ENCODE data around the gene TNRC18.
A peak's percentile ranks its signal among the peaks of the same experiment; 100 is the strongest.
"Not testable (repeated sequence)": the region's sequence is repeated elsewhere in the genome, so short reads cannot be mapped to it uniquely, and the experiment has no call there.

TNRC18 gene

GRCh38 chr7:5423306-5423975 lies at the start of gene TNRC18:
Gene TNRC18 (minus strand): TSS chr7:5423834. CDS start chr7:5421246, 2,588 bp downstream.
- no peak for DNase-seq (ENCODE audit: low spot score)

DNA sequence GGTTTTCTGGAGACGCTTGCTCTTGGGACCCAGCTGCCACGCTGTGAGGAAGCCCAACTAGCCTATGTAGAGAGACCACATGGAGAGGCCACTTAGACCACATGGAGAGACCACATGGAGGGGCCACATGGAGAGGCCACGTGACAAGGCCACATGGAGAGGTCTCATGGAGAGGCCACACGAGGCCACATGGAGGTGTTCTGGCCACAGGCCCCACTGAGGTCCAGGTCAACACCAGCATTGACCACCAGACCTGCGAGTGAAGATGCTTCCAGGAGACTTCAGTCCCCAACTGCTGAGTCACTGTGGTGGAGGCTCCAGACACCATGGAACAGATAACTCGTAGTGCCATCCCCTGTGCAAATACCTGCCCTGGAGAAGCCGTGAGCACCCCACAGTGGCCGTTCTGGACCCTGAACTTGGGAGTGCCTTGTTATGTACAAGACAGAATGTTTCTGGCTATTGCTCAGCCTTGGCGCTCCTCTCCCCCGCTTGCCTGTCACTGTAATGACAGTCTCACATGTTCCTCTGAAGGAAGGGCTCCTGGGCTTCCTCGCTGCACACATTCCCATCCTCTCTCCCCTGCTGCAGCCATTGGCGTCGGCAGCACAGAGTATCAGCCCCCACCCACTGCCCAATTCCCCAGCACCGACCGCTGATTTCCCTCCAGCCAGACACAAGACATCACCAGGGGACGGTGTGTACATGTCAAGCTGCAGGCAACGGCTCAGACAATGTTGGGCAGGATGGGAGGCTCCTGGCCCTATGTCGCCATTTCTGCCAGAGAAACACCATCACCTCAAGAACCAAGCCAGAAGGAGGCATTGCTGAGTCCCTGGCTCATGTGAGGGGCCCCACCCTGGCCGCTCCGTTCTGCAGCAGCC lies 49.0 kb upstream of the TNRC18 start:
- DNase-seq (ENCODE audit: low spot score) = no peak

- DNase-seq (ENCODE audit: low spot score) = not testable (repeated sequence)
Measured at GRCh38 chr7:5471623-5472022, 48.0 kb upstream of the TNRC18 start.

- DNase-seq (ENCODE audit: low spot score) = no peak
Measured at GRCh38 chr7:5470816-5471215, 47.2 kb upstream of the TNRC18 start.

- DNase-seq (ENCODE audit: low spot score) = no peak
Measured at GRCh38 chr7:5470167-5470532, 46.5 kb upstream of the TNRC18 start.

GRCh38 chr7:5469375-5470166 lies 45.9 kb upstream of the TNRC18 start:
- no peak for DNase-seq (ENCODE audit: low spot score)

DNA sequence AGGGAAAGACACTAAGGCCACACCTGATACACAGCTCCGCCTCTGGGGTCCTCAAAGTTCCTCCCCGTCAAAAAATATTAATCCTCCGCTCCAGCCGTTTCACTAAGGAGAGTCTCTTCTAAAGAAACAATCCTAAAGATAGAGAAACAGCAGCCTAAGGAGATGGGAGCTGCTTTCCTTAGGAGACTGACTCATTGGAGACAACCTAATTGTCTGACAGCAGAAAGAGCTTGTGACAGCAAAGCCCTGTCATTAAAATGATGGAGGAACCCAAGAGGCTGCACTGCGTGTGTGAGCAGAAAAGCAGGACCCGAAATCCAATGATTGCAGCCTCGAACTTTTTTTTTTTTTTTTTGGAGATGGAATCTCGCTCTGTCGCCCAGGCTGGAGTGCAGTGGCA lies 44.0 kb upstream of the TNRC18 start:
- no peak for DNase-seq (ENCODE audit: low spot score)

- no peak for DNase-seq (ENCODE audit: low spot score)
Measured at GRCh38 chr7:5466551-5466950, 42.9 kb upstream of the TNRC18 start.

- DNase-seq (ENCODE audit: low spot score) = no peak
Measured at GRCh38 chr7:5463031-5463430, 39.4 kb upstream of the TNRC18 start.

- no peak for DNase-seq (ENCODE audit: low spot score)
Measured at GRCh38 chr7:5462216-5462615, 38.6 kb upstream of the TNRC18 start.

DNA sequence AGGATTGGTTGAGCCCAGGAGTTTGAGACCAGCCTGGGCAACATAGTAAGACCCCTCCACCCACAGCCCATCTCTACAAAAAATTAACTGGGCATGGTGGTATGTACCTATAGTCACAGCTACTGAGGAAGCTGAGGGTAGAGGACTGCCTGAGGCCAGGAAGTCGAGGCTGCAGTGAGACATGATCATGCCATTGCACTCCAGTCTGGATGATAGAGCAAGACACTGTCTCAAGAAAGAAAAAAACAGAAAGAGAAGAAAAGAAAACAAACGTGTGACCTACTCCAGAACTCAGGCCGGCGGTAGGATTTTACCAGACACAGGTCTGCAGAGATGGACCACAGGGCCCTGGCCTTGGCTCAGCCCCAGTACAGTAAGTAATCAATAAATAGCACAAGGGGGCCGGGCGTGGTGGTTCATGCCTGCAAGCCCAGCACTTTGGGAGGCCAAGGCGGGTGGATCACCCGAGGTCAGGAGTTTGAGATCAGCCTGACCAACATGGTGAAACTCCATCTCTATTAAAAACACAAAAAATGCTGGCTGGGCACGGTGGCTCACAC lies 35.4 kb upstream of the TNRC18 start:
- DNase-seq (ENCODE audit: low spot score) = no peak

DNA sequence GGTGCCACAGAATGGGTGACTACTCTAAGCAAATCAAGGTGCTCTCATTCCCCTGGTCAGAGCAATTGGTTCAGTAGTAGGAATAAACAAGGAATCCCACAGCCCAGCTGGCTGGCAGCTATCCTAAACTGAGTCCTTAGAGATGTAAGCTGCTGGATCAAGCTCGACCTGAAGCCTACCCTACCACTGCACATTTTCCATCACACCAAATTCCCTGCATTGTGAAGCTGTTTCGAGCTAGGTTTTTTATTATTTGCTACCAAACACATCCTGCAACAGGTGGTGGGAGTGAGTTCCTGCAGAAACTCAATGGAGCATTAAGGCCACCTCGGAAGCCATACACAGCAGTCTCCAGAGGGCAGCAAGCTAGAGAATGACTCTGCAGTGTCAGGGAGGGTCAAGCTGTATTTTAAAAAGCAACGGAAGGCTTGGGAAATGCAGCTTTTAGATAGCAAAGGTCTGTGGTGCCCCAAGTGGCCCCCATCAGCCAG lies 33.7 kb upstream of the TNRC18 start:
- DNase-seq (ENCODE audit: low spot score) = no peak

GRCh38 chr7:5456409-5456808 lies 32.8 kb upstream of the TNRC18 start:
- no peak for DNase-seq (ENCODE audit: low spot score)

DNA sequence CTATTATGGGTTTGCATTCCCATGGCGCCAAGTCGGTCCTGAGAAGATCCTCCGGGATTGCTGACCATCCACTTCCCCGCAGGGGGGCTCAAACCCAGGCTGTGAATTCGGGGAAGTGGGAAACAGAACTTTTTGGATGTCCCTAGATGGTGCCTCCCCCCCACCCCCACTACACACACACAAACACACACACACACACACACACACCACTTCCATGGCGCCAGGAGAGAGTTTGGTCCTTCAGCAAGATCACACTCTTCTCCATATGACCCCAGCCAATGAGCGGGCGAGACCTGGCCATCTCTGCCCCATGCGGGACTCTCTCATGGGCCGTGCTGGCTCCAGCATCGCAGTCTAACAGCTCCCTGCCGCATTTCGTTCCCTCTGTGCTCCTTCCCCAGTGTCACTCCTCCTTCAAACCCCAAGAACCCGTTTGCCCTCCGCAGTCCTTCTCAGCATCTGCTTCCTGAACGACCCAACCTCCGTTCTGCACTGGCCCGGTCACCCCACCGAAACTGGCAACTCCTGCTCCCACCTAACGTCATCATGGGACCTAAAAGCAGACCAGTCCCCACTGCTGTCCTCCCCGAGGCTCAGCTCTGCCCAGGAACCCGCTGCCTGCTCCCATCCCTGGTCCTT lies 32.1 kb upstream of the TNRC18 start:
- DNase-seq (ENCODE audit: low spot score) = no peak

- DNase-seq (ENCODE audit: low spot score) = no peak
Measured at GRCh38 chr7:5455175-5455574, 31.5 kb upstream of the TNRC18 start.

- DNase-seq (ENCODE audit: low spot score) = no peak
Measured at GRCh38 chr7:5454485-5454884, 30.9 kb upstream of the TNRC18 start.

DNA sequence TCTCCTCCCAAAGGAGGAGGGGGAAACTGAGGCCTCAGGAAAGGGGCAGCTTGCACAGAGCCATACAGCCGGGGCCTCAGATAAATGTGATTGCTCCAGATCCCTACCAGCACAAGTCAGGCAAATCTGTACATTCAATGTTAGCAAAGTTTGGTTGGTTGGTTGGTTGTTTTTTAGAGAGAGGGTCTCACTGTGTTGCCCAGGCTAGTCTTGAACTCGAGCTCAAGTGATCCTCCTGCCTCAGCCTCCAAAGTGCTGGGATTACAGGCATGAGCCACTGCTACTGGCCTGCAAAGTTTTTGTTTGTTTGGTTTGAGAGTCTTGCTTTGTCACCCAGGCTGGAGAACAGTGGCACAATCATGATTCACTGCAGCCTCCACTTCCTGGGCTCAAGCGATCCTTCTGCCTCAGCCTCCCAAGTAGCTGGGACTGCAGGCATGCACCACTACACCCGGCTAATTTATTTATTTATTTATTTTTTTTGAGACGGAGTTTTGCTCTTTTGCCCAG lies 30.0 kb upstream of the TNRC18 start:
- no peak for DNase-seq (ENCODE audit: low spot score)

DNA sequence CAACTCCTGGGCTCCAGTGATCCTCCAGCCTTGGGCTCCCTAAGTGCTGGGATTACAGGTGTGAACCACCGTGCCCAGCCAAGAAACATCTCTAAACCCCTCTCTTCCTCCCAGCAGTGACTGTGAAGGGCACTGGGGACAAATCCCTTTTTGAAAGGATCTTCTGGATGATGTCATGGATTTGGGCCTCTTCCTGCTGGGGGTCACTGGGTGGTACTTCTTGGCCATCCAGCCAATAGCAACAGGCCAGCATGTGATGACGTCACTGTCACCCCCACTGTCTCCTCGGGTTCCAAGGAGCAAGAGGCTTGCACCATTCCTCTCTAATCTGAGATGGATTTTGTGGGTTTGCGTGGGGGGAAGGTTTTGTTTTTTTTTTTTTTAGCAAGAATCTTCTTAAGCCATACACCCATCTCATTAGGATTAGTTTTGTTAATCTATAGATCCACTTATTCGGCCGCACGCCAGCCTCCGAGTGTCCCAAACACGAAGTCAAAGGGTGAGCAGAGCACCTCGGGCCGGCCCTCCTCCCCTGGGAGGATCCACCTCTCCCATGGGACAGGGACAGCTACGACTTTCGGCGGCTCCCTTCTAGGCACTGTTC lies 29.4 kb upstream of the TNRC18 start:
- DNase-seq (ENCODE audit: low spot score) = peak; percentile 29

DNA sequence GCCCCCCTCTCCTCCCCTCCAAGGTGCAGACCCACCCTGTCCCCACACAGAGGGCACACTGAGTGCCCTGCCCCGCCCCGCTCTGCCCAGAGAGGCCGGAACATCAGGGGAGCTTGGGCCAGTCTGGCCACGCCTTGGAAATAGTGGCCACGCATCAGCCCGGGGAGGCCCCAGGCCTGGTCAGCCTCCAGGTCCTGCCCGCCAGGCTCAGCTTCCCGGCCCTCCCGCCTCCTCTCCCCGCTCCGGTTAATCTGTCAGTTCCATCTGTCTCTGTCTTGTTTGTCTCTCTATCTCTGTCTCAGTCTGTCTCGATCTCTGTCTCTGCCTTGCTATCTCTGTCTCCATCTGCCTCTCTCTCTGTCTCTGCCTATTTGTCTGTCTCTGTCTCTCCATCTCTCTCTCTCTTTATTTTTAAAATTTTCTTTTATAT lies 28.9 kb upstream of the TNRC18 start:
- DNase-seq (ENCODE audit: low spot score) = no peak

- no peak for DNase-seq (ENCODE audit: low spot score)
Measured at GRCh38 chr7:5451391-5451790, 27.8 kb upstream of the TNRC18 start.

All from globus pallidus (tissue), 1 donor.